Central memory CD8-positive, alpha-beta T cell (primary cell): ENCODE data around the gene SNX3.
A peak's percentile ranks its signal among the peaks of the same experiment; 100 is the strongest.

Experiments used
- ATAC-seq: fragments of 150-1000 bp; cut with Tn5 transposase; replicated peaks from 2 replicates; pipeline ENCODE4 v1.10.0; 2022; ENCODE audit warnings: mild to moderate bottlenecking, moderate FRiP score, moderate number of reproducible peaks; ENCODE audit not compliant: poor library complexity, severe bottlenecking; ENCODE audit errors: extremely low read depth
- DNase-seq, 2 donors: peaks; one replicate each; pipeline ENCODE4 v3.0.0; 2021; ENCODE audit warnings: low spot score in 2 of 2
- H3K27ac Mint-ChIP-seq: one replicate; pipeline ENCODE4 v1.8.0; 2022; ENCODE audit warnings: low read depth, mild to moderate bottlenecking, moderate library complexity, mixed read lengths
- H3K27me3 Mint-ChIP-seq: one replicate; pipeline ENCODE4 v1.8.0; 2022; ENCODE audit warnings: mixed read lengths
- H3K36me3 Mint-ChIP-seq: one replicate; pipeline ENCODE4 v1.8.0; 2022; ENCODE audit warnings: mild to moderate bottlenecking, moderate library complexity, mixed read lengths; ENCODE audit not compliant: insufficient read depth
- H3K4me1 Mint-ChIP-seq: one replicate; pipeline ENCODE4 v1.8.0; 2022; ENCODE audit warnings: mixed read lengths
- H3K4me3 Mint-ChIP-seq: one replicate; pipeline ENCODE4 v1.8.0; 2022; ENCODE audit warnings: mild to moderate bottlenecking, moderate library complexity, mixed read lengths
- H3K9me3 Mint-ChIP-seq: one replicate; pipeline ENCODE4 v1.8.0; 2022; ENCODE audit warnings: mixed read lengths

Gene SNX3

DNA sequence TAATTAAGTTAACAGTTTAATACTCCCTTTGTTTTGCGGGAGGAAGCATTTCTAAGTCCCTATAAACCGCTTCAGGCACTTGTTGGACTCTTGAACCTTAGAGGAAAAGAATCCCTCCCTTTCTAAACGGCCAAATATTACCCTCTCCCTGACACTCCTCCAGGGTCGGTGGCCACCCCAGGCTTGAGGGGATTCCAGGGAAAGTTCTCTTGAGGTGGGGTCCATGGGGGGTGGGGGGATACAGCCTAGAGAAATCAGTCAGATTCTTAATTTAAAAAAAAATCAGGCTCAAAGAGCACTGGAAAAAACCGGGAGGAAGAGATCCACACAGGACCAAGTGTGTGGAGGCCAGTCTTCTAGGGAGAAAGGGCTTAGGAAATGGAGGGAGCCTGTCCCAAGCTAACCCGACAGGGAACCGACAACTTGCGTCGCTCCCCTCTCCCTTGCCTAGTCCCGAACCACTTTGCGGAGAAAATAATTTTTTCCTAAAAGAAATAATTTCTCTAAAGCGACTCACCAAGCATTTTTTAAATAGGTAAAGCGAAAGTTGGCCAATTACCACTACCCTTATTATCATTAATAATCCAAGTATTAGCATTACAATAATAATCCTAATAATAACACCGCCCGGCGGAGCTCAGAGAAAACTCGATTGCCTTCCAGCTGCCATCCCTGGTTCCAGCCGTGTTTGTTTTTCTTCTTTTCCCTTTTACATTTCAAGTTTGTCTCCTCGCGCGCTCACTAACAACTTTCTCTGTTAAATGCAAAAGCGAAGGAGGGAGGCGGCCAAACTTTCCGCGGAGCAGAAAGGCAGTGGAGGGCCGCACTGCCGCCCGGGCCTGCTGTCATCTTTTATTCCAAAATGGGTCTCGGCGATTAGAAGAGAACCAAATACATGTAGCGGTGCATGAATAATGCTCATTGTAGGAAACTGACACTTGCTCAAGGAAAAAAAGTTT lies 90.2 kb downstream of the SNX3 start:
- ATAC-seq = no peak
- DNase-seq = no peak
- Mint-ChIP-seq H3K27ac (no peak overlapping the region), H3K4me3 (peak overlapping the region; percentile 73), H3K4me1 (peaks cover 23% of the 10 kb centered on the region), H3K27me3 (peaks cover 95% of the 10 kb centered on the region), H3K36me3 (peaks cover 3% of the 10 kb centered on the region), H3K9me3 (no peaks in the 10 kb centered on the region)

DNA sequence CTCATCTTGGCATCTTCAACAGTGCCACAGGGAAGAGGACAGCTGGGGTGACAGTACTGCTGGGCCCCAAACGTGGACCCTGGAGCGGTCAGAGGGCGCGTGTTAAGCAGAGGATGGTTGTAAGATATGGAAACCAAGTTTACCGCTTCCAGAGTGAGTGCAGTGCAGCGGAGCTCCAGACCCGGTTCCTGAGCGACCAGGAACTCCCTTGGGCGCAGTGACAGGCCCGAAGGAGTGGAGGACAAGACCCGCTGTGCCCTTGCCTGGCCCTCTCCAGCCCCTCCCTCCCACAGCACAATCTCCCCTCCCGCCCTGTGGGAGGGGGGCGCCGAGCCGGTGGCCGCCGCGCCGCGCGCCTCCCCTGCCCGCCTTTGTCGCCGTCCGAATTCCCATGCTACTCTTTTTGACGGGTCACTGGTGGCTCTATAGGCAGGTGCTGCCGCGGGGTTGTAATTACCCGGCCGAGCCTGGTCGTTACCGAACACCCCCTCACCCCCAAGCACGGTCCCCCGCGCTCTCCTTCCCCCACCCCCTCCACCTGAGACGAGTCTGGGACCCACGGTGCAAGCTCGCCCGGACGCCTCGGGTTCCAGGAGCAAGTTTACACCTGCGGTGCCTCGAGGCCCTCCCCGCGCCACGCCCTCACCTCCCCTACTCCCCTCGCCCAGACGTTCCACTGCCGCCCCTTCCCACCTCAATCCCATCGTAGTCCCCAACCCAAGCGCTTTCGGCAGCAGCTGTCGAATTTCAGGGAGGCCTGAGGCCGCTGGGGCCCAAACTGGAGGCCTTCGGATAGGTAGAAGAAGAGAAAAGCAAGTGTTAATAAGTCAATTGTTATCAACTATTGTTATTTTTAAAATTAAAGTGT lies 91.1 kb downstream of the SNX3 start:
- Mint-ChIP-seq H3K27ac (no peak overlapping the region), H3K4me1 (peaks cover 19% of the 10 kb centered on the region), H3K9me3 (no peaks in the 10 kb centered on the region), H3K27me3 (peaks cover 95% of the 10 kb centered on the region), H3K4me3 (peak overlapping the region; percentile 73), H3K36me3 (peaks cover 3% of the 10 kb centered on the region)
- ATAC-seq (no peak), DNase-seq (no peak)

DNA sequence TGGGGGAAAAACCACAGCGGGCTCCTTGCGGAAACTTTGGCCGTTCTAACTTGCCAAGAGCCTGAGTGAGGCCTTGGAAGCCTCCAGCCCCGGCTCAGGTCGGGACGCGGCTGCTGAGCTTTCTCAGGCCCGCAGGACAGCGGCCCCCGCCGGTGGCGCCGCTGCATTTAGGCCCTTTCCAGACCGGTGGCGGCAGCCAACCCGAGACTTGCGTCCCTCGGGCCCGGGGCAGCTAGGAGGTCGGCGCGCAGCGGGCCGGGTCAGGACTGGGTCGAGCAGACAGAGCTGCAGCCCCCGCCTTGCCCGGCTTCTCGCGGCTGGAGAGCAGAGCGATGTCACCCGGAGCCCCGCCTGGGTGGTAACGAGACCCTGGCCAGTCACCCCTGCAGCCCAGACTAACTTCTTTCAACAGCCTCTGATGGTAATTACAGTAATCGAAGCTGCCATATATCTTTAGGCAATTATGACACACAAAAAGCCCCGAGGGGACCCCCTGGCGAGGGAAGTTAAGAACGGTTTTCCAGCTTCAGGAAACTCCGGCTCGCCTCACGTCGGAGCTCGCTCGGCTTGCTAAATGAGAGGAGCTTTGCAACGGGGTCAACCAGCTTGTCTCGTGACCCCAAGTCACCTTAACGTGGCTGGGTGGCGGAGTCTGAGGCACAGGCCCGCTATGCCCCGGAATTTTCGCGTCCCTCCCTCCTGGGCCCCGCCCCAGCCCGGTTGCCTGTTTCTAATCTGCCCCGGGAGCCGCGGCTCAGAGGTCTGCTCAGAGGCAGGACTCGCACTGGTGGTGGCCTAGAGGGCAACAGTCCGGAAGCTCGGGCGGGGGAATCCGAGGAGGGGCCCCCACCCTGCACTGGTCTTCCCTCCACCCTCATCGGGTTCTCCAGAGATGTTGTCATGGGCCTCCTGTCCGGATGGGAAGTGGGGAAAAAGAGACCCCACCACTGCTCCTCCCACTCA lies 92.1 kb downstream of the SNX3 start:
- peak; percentile 40 for ATAC-seq
- Mint-ChIP-seq H3K4me3 (peak overlapping the region; percentile 73), H3K36me3 (peaks cover 5% of the 10 kb centered on the region), H3K4me1 (peaks cover 23% of the 10 kb centered on the region), H3K27me3 (peaks cover 95% of the 10 kb centered on the region), H3K27ac (no peak overlapping the region), H3K9me3 (no peaks in the 10 kb centered on the region)
- DNase-seq = no peak

GRCh38 chr6:108168090-108168463 lies 92.8 kb downstream of the SNX3 start:
- H3K4me1 Mint-ChIP-seq = peaks cover 26% of the 10 kb centered on the region
- DNase-seq = no peak
- peaks cover 5% of the 10 kb centered on the region for H3K36me3 Mint-ChIP-seq
- H3K27ac Mint-ChIP-seq = no peak overlapping the region
- ATAC-seq = no peak
- no peaks in the 10 kb centered on the region for H3K9me3 Mint-ChIP-seq
- H3K4me3 Mint-ChIP-seq = peak overlapping the region; percentile 73
- H3K27me3 Mint-ChIP-seq = peaks cover 95% of the 10 kb centered on the region

GRCh38 chr6:108167449-108168089 lies 93.3 kb downstream of the SNX3 start:
- DNase-seq (no peak), ATAC-seq (no peak)
- H3K36me3 Mint-ChIP-seq = peaks cover 5% of the 10 kb centered on the region
- no peak overlapping the region for H3K27ac Mint-ChIP-seq
- peak overlapping the region; percentile 73 for H3K4me3 Mint-ChIP-seq
- H3K27me3 Mint-ChIP-seq = peaks cover 95% of the 10 kb centered on the region
- peaks cover 26% of the 10 kb centered on the region for H3K4me1 Mint-ChIP-seq
- no peaks in the 10 kb centered on the region for H3K9me3 Mint-ChIP-seq

GRCh38 chr6:108166664-108167448 lies 94.0 kb downstream of the SNX3 start:
- Mint-ChIP-seq H3K27ac (no peak overlapping the region), H3K9me3 (no peaks in the 10 kb centered on the region), H3K4me1 (peaks cover 26% of the 10 kb centered on the region), H3K4me3 (peak overlapping the region; percentile 73), H3K36me3 (peaks cover 5% of the 10 kb centered on the region), H3K27me3 (peaks cover 95% of the 10 kb centered on the region)
- DNase-seq (no peak), ATAC-seq (no peak)

DNA sequence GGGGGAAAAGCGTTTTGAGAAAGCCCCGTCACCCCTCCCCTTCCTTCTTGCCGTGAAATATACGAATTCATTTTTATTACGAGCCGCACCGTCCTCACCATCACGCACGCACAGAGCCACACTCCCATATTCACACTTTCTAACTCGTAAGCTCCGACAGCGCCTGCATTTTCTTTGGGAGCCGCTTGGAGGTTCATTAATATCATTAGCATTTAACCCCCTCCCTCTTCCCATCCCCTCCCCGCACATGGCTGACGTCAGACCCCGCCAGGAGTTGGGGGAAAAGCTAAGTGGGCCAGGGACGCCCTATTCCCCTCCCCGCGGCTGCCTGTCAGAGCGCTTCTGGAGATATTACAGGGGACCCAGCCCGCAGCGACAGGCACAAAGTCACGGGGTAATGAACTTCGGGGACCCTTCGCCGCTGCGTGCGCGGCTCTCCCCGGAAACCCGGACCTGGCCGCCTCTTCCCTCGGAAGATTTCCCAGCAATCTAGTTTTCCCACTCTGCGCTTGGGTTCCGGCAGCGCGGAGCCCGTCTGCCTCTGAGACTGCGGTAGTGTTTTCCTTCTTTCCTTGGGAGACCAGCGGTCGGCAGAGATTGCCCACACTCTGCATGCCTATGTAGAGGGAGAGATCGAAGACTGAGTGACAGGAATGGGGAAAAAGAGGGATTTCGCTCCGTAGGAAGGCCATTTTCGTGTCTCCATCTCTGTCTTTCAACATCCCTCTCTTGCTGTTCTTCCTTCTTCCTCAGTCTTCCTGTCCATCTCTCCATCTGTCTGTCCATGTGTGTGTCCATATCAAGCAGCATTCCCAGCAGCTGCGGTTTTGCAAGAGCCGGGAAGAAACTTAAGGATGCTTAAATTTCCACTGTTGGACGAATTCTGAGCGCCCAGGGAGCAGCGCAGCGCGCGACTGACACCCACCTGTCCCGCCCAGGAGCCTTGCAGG lies 94.9 kb downstream of the SNX3 start, which contains the start of gene NR2E1:
Gene NR2E1, plus strand, starts transcription at position 309 of the 950 bp plus-strand sequence. CDS start 744 bp downstream, outside the sequence.
- ATAC-seq (no peak), DNase-seq (no peak)
- H3K27ac Mint-ChIP-seq = no peak within 1 kb of the TSS
- no peak within 1 kb of the TSS for H3K4me3 Mint-ChIP-seq
- H3K27me3 Mint-ChIP-seq = peaks cover 95% of the 10 kb centered on the region
- peaks cover 5% of the 10 kb centered on the region for H3K36me3 Mint-ChIP-seq
- H3K4me1 Mint-ChIP-seq = peaks cover 26% of the 10 kb centered on the region
- no peaks in the 10 kb centered on the region for H3K9me3 Mint-ChIP-seq

DNA sequence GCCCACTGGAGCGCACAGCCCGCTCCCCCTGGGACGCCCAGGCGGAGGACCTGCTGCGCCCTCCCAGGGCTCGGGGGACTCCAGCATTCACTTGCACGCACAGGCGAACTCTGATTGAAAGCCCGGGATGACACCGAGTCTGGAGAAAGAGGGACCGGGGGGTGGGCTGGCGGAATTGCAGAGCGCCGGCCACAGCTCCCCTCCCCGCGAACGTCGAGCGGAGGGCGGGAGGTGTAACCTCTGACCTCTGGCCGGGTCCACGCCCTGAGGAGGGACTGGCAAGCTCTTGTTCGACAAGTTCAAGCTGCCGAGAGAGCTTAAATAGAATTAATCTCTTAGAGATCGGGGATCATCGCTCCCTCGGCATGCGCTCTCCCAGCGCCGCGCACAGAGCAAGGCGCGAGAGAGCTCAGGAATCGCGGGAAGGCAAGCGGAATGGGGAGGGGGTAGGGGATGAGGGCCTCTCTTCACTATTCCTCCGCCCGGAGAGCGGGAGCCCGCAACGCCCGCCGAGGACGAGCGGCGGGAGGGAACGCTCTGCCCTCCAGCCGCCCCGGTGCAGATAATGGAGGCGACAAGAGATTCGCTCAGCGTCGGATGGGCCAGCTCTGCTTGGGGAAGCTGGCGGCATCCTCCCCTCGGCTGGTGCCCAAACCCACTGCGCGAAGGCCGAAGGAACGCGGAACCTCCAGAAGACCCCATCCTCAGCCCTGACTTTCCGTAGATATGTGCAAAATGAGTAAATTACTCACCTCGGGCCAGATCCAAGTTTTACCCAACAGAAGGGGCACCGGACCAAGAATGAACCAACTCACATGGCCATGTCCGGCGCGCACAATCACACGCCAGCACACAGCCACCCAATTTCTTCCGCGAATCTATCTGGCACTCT lies 95.8 kb downstream of the SNX3 start:
- peaks cover 26% of the 10 kb centered on the region for H3K4me1 Mint-ChIP-seq
- H3K9me3 Mint-ChIP-seq = no peaks in the 10 kb centered on the region
- H3K36me3 Mint-ChIP-seq = peaks cover 5% of the 10 kb centered on the region
- no peak overlapping the region for H3K27ac Mint-ChIP-seq
- no peak overlapping the region for H3K4me3 Mint-ChIP-seq
- DNase-seq = no peak
- ATAC-seq = no peak
- H3K27me3 Mint-ChIP-seq = peaks cover 95% of the 10 kb centered on the region

DNA sequence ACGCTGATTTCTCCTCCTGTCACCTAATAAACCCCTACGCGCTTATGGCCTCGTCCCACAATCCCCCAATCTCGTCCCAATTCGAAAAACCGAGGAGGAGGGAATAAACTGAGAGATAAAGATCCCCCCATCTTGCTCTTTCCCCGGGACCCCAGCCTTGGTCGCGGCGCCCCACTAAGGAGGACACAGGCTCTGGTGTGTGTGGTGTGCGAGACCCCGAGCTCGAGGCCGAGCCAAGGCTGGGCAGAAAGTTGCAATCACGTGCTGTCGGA lies 96.4 kb downstream of the SNX3 start:
- ATAC-seq (no peak), DNase-seq (no peak)
- Mint-ChIP-seq H3K4me3 (no peak overlapping the region), H3K36me3 (peaks cover 5% of the 10 kb centered on the region), H3K27me3 (peaks cover 95% of the 10 kb centered on the region), H3K4me1 (peaks cover 21% of the 10 kb centered on the region), H3K9me3 (no peaks in the 10 kb centered on the region), H3K27ac (no peak overlapping the region)
